ENCODE data around the gene GOLM1.

Gene GOLM1

GRCh38 chr9:85978496-85978895 is 120.9 kb downstream of the GOLM1 start:
- no peak for DNase-seq (ENCODE audit: low read depth)

Data from HS-5 (cell line).